ENCODE data around the gene CST7. TPM values are rescaled to one million over a fixed set of nuclear protein-coding genes. Genes with fewer than 3 reads are reported as not detected.

The CST7 gene
- total and polyA plus RNA-seq, 2 experiments from 2014 or later, result not detected

DNA sequence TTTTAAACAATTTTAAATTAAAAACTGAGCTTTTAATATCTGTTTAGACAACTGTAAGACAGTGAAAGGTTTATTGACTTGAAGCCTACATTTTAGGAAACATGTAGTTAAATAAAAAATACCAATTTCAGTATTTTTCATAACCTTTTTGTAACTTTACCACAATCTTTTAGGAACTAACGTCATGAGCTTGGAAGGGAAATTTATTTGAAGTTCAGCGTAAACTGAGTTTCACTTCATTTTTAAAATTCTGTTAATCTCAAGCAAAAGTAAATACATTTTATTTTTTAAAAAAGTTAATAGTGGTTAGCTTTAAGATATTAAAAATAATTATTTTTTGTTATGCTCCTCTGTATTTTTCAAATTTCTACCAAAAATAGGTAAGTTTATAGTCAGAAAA, 5.5 kb downstream of the CST7 start:
- Mint-ChIP-seq H3K9me3 (no peaks in the 10 kb centered on the region; the same call in 2 of the 3 replicates), H3K36me3 (ENCODE audit: low read depth) (peaks cover 3% of the 10 kb centered on the region; the same call in 1 of the 3 replicates), H3K27ac (no peak overlapping the region), H3K4me3 (no peak overlapping the region), H3K4me1 (peaks cover 9% of the 10 kb centered on the region; the same call in 2 of the 3 replicates), H3K27me3 (ENCODE audit: insufficient read depth, low read depth, poor library complexity) (peaks cover 4% of the 10 kb centered on the region)
- Histone ChIP-seq H2AFZ (no peak overlapping the region), H3K4me3 (no peak overlapping the region), H3K27me3 (ENCODE audit: insufficient read depth) (no peaks in the 10 kb centered on the region), H3K9me2 (ENCODE audit: insufficient read depth) (no peaks in the 10 kb centered on the region), H3K4me1 (ENCODE audit: insufficient read depth) (no peaks in the 10 kb centered on the region), H3F3A (replicated peaks; ENCODE audit: low read depth) (no peaks in the 10 kb centered on the region), H3K27ac (ENCODE audit: low read depth) (no peak overlapping the region), H3K4me2 (no peak overlapping the region), H3K79me2 (replicated peaks; ENCODE audit: insufficient read depth) (no peaks in the 10 kb centered on the region), H3K36me3 (ENCODE audit: insufficient read depth) (no peaks in the 10 kb centered on the region), H4K20me1 (replicated peaks; ENCODE audit: insufficient read depth) (no peaks in the 10 kb centered on the region)
- no peak for TF ChIP-seq ZNF114 (CRISPR knock-in tag; IDR thresholded peaks at IDR 0.05)
- TF ChIP-seq REST (IDR thresholded peaks at IDR 0.05; ENCODE audit: unreplicated experiment), result no peak
- TF ChIP-seq EZH2 (IDR thresholded peaks at IDR 0.05; ENCODE audit: low read depth, unreplicated experiment), result no peak
- TF ChIP-seq NANOG (IDR thresholded peaks at IDR 0.05; ENCODE audit: borderline replicate concordance), result no peak
- no peak for TF ChIP-seq ZNF331 (CRISPR knock-in tag; IDR thresholded peaks at IDR 0.05; ENCODE audit: low read depth)
- TF ChIP-seq ZNF462 (CRISPR knock-in tag; IDR thresholded peaks at IDR 0.05), result no peak
- TF ChIP-seq EZH2phosphoT487 (IDR thresholded peaks at IDR 0.05; ENCODE audit: unreplicated experiment), result no peak
- no peak for TF ChIP-seq CREB1 (CRISPR knock-in tag; IDR thresholded peaks at IDR 0.05; ENCODE audit: low read depth)
- TF ChIP-seq POLR2AphosphoS5 (IDR thresholded peaks at IDR 0.05; ENCODE audit: low read depth), result no peak
- no peak for TF ChIP-seq JUNB (IDR thresholded peaks at IDR 0.05; ENCODE audit: unreplicated experiment)
- TF ChIP-seq ETS1 (IDR thresholded peaks at IDR 0.05), result no peak
- TF ChIP-seq, protein P1, sequence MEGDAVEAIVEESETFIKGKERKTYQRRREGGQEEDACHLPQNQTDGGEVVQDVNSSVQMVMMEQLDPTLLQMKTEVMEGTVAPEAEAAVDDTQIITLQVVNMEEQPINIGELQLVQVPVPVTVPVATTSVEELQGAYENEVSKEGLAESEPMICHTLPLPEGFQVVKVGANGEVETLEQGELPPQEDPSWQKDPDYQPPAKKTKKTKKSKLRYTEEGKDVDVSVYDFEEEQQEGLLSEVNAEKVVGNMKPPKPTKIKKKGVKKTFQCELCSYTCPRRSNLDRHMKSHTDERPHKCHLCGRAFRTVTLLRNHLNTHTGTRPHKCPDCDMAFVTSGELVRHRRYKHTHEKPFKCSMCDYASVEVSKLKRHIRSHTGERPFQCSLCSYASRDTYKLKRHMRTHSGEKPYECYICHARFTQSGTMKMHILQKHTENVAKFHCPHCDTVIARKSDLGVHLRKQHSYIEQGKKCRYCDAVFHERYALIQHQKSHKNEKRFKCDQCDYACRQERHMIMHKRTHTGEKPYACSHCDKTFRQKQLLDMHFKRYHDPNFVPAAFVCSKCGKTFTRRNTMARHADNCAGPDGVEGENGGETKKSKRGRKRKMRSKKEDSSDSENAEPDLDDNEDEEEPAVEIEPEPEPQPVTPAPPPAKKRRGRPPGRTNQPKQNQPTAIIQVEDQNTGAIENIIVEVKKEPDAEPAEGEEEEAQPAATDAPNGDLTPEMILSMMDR (conservative IDR thresholded peaks at IDR 0.05; ENCODE audit: low read depth in 2 of 2), result no peak
- TF ChIP-seq STAT1 (IDR thresholded peaks at IDR 0.05; ENCODE audit: unreplicated experiment), result no peak
- ATAC-seq, result no peak
- DNase-seq (ENCODE audit: low spot score), result no peak
